ENCODE measurements around the gene HMG20B.

HMG20B gene

GRCh38 chr19:3570606-3571011, 2.1 kb upstream of the HMG20B start:
- Histone ChIP-seq H3K27ac (replicated peaks) (no peak overlapping the region), H3K4me3 (replicated peaks; ENCODE audit: insufficient read depth, low read length) (no peak overlapping the region), H3K27me3 (ENCODE audit: insufficient read depth, poor library complexity, severe bottlenecking) (no peaks in the 10 kb centered on the region)
- TF ChIP-seq, protein P1, sequence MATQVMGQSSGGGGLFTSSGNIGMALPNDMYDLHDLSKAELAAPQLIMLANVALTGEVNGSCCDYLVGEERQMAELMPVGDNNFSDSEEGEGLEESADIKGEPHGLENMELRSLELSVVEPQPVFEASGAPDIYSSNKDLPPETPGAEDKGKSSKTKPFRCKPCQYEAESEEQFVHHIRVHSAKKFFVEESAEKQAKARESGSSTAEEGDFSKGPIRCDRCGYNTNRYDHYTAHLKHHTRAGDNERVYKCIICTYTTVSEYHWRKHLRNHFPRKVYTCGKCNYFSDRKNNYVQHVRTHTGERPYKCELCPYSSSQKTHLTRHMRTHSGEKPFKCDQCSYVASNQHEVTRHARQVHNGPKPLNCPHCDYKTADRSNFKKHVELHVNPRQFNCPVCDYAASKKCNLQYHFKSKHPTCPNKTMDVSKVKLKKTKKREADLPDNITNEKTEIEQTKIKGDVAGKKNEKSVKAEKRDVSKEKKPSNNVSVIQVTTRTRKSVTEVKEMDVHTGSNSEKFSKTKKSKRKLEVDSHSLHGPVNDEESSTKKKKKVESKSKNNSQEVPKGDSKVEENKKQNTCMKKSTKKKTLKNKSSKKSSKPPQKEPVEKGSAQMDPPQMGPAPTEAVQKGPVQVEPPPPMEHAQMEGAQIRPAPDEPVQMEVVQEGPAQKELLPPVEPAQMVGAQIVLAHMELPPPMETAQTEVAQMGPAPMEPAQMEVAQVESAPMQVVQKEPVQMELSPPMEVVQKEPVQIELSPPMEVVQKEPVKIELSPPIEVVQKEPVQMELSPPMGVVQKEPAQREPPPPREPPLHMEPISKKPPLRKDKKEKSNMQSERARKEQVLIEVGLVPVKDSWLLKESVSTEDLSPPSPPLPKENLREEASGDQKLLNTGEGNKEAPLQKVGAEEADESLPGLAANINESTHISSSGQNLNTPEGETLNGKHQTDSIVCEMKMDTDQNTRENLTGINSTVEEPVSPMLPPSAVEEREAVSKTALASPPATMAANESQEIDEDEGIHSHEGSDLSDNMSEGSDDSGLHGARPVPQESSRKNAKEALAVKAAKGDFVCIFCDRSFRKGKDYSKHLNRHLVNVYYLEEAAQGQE (IDR thresholded peaks at IDR 0.05; ENCODE audit: insufficient replicate concordance, low read depth): no peak
- TF ChIP-seq, protein P2, sequence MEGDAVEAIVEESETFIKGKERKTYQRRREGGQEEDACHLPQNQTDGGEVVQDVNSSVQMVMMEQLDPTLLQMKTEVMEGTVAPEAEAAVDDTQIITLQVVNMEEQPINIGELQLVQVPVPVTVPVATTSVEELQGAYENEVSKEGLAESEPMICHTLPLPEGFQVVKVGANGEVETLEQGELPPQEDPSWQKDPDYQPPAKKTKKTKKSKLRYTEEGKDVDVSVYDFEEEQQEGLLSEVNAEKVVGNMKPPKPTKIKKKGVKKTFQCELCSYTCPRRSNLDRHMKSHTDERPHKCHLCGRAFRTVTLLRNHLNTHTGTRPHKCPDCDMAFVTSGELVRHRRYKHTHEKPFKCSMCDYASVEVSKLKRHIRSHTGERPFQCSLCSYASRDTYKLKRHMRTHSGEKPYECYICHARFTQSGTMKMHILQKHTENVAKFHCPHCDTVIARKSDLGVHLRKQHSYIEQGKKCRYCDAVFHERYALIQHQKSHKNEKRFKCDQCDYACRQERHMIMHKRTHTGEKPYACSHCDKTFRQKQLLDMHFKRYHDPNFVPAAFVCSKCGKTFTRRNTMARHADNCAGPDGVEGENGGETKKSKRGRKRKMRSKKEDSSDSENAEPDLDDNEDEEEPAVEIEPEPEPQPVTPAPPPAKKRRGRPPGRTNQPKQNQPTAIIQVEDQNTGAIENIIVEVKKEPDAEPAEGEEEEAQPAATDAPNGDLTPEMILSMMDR (IDR thresholded peaks at IDR 0.05; ENCODE audit: insufficient read depth, low read length): no peak
- no peak for DNase-seq (ENCODE audit: low read depth in 1 of 2, low spot score in 1 of 2)

DNA sequence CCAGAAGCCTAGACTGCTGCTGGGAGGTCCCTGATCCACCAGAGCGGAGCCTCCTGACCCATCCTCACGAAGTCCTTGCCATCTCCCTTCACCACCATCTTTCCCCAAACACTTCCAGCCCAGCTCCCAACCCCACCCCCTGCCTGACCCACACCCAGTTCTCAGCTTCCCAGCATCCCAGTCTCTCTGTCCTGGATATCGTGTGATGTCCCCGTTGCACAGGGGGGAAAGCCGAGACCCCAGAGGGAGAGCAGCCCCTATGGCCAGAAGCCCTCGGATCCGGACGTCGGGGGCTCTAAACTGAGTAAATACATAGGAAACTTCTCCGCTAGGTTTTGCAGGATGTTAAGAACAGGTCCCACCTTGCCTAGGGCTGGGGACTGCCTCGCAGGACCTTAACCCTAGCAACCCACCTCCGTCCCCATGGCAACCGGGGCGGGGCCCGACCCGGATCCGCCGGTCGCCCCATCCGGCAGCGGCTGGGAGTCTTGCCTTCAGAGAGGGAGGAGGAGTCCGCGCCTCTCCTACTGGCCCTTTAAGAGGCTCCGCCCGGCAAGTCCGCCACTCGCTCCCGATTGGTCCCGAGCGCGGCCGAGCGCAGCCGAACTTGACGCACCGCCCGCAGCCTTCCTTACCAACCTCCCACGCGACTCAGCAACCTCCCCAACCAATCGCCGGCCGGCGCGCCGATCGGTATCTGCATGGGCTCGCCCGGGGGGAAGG, 451 bp upstream of the HMG20B start:
- DNase-seq (ENCODE audit: low read depth in 1 of 2, low spot score in 1 of 2): peak; percentile 99 to 100
- H3K4me3 ChIP-seq (replicated peaks; ENCODE audit: insufficient read depth, low read length): peak overlapping the region; percentile 49
- TF ChIP-seq, protein P2 (IDR thresholded peaks at IDR 0.05; ENCODE audit: insufficient read depth, low read length): no peak
- TF ChIP-seq GABPA (IDR thresholded peaks at IDR 0.05; ENCODE audit: low read depth) (no peak), SPI1 (IDR thresholded peaks at IDR 0.05; ENCODE audit: borderline replicate concordance, low read depth) (no peak)
- TF ChIP-seq, protein P1 (IDR thresholded peaks at IDR 0.05; ENCODE audit: insufficient replicate concordance, low read depth): no peak
- peak overlapping the region; percentile 50 for H3K27ac ChIP-seq (replicated peaks)
- H3K27me3 ChIP-seq (ENCODE audit: insufficient read depth, poor library complexity, severe bottlenecking): no peaks in the 10 kb centered on the region

DNA sequence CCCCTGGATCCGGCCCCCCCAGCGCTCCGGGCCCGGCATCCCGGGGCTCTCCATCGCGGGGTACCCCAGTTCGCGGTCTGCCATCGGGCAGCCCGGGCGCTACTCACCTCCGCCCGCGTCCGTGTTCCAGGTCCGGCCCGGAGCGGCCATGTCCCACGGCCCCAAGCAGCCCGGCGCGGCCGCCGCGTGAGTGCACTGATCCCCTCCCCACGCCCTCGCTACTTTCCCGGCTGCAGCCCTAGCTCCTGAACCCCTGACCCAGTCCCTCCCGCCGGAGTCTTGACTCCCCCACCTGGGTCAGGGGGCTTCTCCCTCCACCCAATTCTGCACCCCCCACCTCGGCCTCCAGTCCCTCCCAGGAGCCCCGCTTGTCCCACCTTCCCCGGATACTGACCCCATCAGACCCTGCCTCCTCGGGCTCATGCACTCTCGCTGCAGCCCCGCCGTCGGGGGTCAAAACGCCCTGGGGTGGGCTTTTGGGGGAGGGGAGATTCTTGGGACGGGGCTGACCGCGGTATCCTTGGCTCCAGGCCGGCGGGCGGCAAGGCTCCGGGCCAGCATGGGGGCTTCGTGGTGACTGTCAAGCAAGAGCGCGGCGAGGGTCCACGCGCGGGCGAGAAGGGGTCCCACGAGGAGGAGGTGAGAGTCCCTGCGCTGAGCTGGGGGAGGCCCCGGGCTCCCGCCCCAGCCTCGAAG, 566 bp downstream of the HMG20B start:
- TF ChIP-seq, protein P2 (IDR thresholded peaks at IDR 0.05; ENCODE audit: insufficient read depth, low read length): no peak
- TF ChIP-seq, protein P1 (IDR thresholded peaks at IDR 0.05; ENCODE audit: insufficient replicate concordance, low read depth): no peak
- TF ChIP-seq GABPA (IDR thresholded peaks at IDR 0.05; ENCODE audit: low read depth) (no peak), POLR2AphosphoS5 (IDR thresholded peaks at IDR 0.05; ENCODE audit: low read depth) (no peak), SPI1 (IDR thresholded peaks at IDR 0.05; ENCODE audit: borderline replicate concordance, low read depth) (no peak)
- Histone ChIP-seq H3K27me3 (ENCODE audit: insufficient read depth, poor library complexity, severe bottlenecking) (no peaks in the 10 kb centered on the region), H3K4me3 (replicated peaks; ENCODE audit: insufficient read depth, low read length) (peak overlapping the region; percentile 77), H3K27ac (replicated peaks) (peak overlapping the region; percentile 81)
- peak in 1 of 2 experiments; percentile 9 for DNase-seq (ENCODE audit: low read depth in 1 of 2, low spot score in 1 of 2)

All from HL-60 (cell line).